ENCODE measurements around the gene SMO.

Gene SMO

DNA sequence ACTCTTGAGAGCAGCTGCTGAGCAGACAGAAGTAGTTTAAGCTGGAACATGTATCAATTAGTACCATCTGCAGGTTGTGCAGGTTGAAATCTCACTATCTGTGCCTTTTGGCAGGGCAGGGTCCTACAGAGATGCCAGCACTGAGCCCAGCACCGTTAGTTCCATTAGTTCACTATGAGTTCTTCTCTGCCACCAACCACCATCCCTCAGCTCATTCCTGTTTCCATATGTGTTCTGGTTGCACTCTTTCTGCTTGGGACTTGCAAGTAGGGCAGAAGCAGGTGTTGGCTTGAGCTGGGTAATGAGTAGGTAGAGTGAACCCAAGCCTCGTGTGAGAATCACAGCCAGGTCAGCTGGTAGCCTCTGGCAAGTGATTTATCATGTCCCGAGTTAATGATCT, 2.8 kb downstream of the SMO start:
- TF ChIP-seq, protein P1, sequence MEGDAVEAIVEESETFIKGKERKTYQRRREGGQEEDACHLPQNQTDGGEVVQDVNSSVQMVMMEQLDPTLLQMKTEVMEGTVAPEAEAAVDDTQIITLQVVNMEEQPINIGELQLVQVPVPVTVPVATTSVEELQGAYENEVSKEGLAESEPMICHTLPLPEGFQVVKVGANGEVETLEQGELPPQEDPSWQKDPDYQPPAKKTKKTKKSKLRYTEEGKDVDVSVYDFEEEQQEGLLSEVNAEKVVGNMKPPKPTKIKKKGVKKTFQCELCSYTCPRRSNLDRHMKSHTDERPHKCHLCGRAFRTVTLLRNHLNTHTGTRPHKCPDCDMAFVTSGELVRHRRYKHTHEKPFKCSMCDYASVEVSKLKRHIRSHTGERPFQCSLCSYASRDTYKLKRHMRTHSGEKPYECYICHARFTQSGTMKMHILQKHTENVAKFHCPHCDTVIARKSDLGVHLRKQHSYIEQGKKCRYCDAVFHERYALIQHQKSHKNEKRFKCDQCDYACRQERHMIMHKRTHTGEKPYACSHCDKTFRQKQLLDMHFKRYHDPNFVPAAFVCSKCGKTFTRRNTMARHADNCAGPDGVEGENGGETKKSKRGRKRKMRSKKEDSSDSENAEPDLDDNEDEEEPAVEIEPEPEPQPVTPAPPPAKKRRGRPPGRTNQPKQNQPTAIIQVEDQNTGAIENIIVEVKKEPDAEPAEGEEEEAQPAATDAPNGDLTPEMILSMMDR (IDR thresholded peaks at IDR 0.05; ENCODE audit: control extremely low read depth, extremely low read depth, low read depth, missing control alignments) = no peak
- CTCF ChIA-PET = interaction anchor here (0.9 to 1.5 kb wide), 6 partner anchors 8 to 54 kb away, joined by 3 to 4 read pairs (median 3); no protein-coding TSS in a partner anchor
- no peak for DNase-seq (ENCODE audit: extremely low spot score)
- POLR2A ChIA-PET = interaction anchor here (0.6 kb wide), 1 partner anchor 18 kb away, joined by 5 read pairs; no protein-coding TSS in a partner anchor

- no peak for DNase-seq (ENCODE audit: extremely low spot score)
- ChIA-PET POLR2A (no interaction called here), CTCF (interaction anchor here (0.9 to 2.3 kb wide), 7 partner anchors 14 to 310 kb away, joined by 3 to 11 read pairs (median 4); no protein-coding TSS in a partner anchor)
- TF ChIP-seq, protein P1 (IDR thresholded peaks at IDR 0.05; ENCODE audit: control extremely low read depth, extremely low read depth, low read depth, missing control alignments) = no peak
These were observed 5.5 kb downstream of the SMO start for GRCh38 chr7:129193892-129194291.

DNA sequence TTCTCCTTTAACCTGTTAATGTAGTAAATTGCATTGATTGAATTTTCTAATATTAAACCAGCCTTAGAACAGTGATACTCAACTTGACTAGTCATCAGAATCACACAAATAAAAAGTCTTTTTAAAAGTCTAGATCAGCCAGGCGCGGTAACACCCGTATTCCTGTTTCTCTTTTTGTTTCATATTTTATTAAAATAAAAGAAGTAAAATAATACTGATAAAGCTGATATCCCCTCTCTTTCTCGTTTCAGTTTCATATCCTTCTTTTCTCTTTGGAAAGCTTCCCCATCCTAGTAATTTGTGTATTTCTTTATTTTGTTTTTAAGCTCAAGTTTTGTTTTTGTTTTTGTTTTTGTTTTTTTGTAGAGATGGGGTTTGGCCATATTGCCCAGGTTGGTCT, 9.3 kb downstream of the SMO start:
- TF ChIP-seq, protein P1 (IDR thresholded peaks at IDR 0.05; ENCODE audit: control extremely low read depth, extremely low read depth, low read depth, missing control alignments) = no peak
- CTCF ChIA-PET = interaction anchor here (0.9 to 4.3 kb wide), 5 partner anchors 10 to 101 kb away, joined by 3 to 24 read pairs (median 4); no protein-coding TSS in a partner anchor
- no peak for DNase-seq (ENCODE audit: extremely low spot score)
- POLR2A ChIA-PET = no interaction called here

DNA sequence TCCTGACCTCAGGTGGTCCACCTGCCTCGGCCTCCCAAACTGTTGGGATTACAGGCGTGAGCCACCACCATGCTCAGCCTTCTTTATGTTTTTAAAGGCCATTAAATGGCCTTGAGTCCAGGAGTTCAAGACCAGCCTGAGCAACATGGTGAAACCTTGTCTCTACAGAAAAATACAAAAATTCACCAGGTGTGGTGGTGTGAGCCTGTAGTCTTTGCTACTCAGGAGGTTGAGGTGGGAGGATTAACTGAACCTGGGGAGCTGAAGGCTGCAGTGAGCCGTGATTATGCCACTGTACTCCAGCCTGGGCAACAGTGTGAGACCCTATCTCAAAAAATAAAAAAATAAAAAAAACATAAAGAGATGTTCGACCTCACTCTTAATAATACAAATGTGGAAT, 11.0 kb downstream of the SMO start:
- TF ChIP-seq, protein P1 (IDR thresholded peaks at IDR 0.05; ENCODE audit: control extremely low read depth, extremely low read depth, low read depth, missing control alignments) = no peak
- ChIA-PET POLR2A (no interaction called here), CTCF (interaction anchor here (1.5 to 4.3 kb wide), 4 partner anchors 9 to 36 kb away, joined by 4 to 24 read pairs (median 12); no protein-coding TSS in a partner anchor)
- no peak for DNase-seq (ENCODE audit: extremely low spot score)

- TF ChIP-seq, protein P1 (IDR thresholded peaks at IDR 0.05; ENCODE audit: control extremely low read depth, extremely low read depth, low read depth, missing control alignments) = no peak
- ChIA-PET POLR2A (no interaction called here), CTCF (interaction anchor here (9.0 kb wide), 1 partner anchor 16 kb away, joined by 58 read pairs; no protein-coding TSS in a partner anchor)
- no peak for DNase-seq (ENCODE audit: extremely low spot score)
These were observed 13.8 kb downstream of the SMO start for GRCh38 chr7:129202058-129202777.

DNA sequence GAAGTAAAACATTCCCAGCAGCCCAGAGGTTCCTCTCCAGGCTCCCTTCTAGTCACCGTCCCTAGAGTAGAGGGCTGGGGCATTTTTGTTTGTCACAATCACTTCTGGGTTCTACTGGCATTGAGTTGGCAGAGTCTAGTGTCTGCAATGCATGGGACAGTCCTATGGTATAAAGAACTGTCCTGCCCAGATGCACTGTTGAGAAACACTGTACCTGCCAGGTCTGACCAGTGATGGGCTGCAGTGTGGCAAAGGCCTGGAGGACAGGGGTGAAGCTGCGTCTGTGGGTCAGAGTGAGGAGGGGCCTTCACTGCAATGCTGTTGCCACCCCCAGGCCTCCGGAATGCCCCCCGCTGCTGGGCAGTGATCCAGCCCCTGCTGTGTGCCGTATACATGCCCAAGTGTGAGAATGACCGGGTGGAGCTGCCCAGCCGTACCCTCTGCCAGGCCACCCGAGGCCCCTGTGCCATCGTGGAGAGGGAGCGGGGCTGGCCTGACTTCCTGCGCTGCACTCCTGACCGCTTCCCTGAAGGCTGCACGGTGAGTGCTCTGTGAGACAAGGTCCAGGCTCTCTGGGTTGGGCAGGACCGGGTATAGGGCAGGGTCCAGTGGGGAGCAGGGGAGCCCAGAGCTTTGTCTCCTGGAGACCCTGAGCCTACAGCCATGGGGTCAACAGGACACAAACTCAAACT, 14.8 kb downstream of the SMO start:
- ChIA-PET CTCF (interaction anchor here (0.9 to 9.0 kb wide), 3 partner anchors 15 to 112 kb away, joined by 3 to 58 read pairs (median 3); no protein-coding TSS in a partner anchor), POLR2A (no interaction called here)
- DNase-seq (ENCODE audit: extremely low spot score) = no peak
- TF ChIP-seq, protein P1 (IDR thresholded peaks at IDR 0.05; ENCODE audit: control extremely low read depth, extremely low read depth, low read depth, missing control alignments) = no peak

All from GM10248 (cell line).